ENCODE results near the gene CAD.
"Not testable (repeated sequence)": the region's sequence is repeated elsewhere in the genome, so short reads cannot be mapped to it uniquely, and the experiment has no call there.

CAD gene

GRCh38 chr2:27256855-27257454 is 39.8 kb downstream of the CAD start:
- no peak for DNase-seq (ENCODE audit: low read depth)

- no peak for DNase-seq (ENCODE audit: low read depth)
These were observed 40.9 kb downstream of the CAD start for GRCh38 chr2:27258051-27258450.

- DNase-seq (ENCODE audit: low read depth), result no peak
These were observed 44.2 kb downstream of the CAD start for GRCh38 chr2:27261241-27261925.

DNA sequence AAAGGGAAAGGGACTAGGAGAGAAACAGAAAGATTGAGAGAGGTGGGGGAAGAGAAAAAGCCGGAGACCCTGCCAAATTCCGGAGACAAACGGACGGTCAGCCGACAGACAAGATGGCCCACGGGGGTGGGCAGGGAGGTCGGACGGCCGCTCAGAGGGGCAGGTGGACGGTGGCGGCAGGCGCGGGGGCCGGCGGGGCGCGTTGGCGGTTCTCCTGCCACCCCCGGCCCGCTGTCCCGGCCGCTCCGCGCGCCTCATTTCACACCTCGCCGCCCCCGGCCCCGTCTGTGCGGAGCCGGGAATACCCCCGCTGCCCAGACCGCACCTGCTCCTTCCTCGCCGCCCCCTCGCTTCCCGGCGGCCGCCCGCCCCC is 44.7 kb downstream of the CAD start:
- no peak for DNase-seq (ENCODE audit: low read depth)

DNA sequence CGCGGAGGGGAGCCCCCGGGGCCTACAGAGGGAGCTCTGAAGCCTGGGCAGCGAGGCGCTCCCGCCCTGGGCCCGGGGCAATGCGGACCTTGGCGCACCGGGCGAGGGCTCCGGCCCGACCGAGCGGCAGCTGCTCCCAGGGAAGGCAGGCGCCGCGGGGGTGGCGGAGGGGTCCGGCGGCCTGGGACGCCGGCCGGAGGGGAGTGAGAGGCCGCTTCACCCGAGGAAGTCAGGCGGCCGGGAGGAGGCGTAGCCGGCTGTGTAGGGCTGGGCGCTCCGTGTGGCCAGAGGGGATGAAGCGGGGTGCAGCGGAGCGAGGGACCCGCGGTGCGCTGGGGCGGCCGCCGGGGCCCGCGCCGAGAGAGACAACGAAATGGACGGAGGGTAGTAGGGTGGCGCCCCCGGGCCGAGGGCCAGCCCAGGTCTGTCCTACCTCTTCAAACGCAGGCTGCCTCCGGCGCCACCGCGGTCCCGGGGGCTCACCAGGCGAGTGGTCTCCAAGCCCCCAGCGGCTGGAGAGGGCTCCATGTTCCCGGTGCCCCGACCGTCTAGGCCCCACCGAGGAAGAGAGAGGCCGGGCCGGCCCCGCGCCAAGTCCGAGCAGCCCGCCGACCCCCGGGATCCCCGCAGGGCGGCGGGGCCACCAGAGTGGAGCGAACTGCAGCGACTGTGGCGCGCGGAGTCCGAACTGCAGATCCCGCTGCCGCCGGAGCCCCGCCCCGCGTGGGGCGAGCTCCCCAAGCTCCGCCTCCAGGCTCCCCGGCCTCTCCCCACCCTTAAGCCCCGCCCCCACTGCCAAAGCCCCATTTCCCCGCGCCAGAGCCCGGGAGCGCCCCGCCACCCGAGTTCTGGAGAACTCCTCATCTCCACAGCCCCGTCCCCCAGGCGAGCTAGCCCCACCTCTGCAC is 45.5 kb downstream of the CAD start, which contains the start of gene SLC30A3:
Gene SLC30A3, minus strand, starts transcription at position 669 of the 908 bp plus-strand sequence. Its CDS starts 141 bp downstream, at position 528.
- DNase-seq (ENCODE audit: low read depth), result no peak

DNA sequence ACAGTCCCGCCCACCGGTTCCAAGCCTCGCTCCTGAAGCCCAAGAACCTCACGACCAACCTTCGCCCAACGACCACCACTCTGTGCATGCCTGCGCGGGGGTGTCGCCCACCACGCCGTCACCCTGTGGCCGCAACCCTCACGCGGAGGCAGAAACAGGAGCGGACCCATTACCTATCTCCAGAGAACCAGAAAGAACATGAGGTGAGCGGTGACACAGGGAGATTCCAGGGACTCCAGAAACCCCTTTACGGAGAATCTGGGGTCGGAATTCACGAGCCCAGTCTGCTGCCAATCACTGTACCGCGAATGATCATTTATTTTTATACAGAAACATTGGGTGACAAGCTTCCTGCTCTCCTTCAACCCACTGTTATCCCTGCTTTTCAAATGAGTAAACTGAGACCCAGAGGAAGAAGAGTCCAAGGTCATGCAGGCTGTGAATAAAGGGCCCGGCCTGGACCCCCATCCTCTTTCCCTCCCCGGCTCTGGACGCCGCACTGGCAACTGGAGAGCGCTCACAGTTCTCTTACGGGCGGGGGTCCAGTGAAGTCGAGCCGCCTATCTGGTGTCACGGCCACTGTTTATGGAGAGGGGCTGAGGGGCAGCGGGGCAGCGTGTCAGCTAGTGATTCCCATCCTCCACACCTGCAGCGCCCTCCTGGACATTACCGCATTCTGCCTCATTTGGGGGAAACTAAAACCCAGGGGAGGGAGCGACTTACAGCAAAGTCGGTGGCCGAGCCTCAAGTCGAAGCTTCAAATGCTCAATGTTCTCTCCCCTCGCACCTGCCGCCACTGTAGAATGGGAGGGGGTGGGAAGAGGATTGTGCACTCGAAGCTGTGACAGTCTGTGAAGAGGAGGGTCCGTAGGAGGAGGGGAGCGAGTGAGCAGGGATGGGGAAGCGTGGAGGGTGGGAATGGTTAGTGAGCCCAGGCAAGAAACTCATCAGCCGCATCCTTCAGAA is 46.4 kb downstream of the CAD start:
- no peak for DNase-seq (ENCODE audit: low read depth)

DNA sequence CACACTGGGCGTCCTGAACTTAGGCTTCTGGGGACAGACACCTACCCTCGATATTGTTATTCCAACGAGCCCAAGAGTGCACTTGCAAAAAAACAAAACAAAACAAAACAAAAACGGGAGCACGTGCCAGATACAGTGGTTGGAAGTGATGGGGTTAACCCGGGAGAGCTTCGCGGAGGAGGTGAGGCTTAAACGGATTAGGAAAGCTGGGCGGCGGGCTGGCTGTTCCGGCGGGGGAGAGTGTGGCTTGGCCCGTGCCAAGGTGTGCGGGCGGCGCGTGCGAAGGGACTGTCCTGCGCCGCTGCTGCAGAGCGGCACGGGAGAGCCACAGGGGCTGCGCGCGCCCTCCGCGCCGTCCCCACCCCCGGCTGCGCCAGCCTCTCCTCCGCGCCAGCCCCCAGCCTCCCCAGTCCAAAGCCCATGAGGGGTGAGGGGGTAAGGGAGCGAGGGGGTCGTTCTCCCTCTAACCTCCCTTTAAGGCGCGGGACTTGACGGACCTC is 47.1 kb downstream of the CAD start:
- no peak for DNase-seq (ENCODE audit: low read depth)

DNA sequence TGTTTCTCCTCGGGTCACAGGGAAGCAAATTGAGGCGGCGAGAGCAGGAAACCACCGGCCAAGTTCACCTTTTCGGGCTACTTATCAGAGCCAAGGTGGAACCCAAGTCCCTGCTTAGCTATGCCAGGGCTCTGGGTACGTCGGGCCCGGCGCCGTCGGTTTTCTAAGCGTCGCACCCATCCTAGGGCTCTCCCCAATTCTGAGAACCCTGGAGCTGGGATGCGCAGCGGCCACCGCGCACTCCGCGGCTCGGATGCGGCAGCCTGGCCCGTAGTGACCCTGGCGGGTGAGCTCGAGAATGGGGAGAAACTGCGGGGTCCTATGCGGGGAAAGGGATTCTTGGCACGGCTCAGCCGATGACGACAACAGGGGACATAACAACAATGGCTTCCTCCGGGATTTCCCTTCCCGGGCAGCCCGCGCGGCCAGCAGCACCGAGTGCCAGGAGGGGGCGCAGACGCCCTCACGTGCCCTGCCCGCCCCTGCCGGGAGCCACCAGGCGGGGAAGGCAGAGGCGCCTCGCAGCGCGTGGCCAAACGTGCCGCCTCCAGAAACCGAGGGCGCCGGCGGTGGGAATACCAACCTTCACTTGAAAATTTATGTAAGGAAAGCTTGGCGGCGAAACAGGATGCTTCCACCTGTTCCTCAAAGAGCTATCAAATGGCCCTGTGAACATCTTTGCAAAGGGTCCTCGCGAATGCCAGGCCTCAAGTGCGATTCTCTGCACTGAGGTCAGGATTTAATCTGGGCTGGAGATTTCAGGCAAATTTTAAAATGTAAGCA is 47.8 kb downstream of the CAD start:
- no peak for DNase-seq (ENCODE audit: low read depth)

GRCh38 chr2:27265536-27265870 is 48.3 kb downstream of the CAD start:
- DNase-seq (ENCODE audit: low read depth), result no peak

GRCh38 chr2:27268296-27268695 is 51.1 kb downstream of the CAD start:
- DNase-seq (ENCODE audit: low read depth), result not testable (repeated sequence)

- no peak for DNase-seq (ENCODE audit: low read depth)
These were observed 53.0 kb downstream of the CAD start for GRCh38 chr2:27270131-27270530.

GRCh38 chr2:27270670-27271069 is 53.5 kb downstream of the CAD start:
- DNase-seq (ENCODE audit: low read depth), result no peak

GRCh38 chr2:27271631-27272340 is 54.6 kb downstream of the CAD start:
- DNase-seq (ENCODE audit: low read depth), result no peak

GRCh38 chr2:27272537-27273522 is 55.7 kb downstream of the CAD start:
- DNase-seq (ENCODE audit: low read depth), result not testable (repeated sequence)

GRCh38 chr2:27275211-27276150 is 58.3 kb downstream of the CAD start, which contains the start of gene DNAJC5G:
Gene DNAJC5G (plus strand): TSS chr2:27275433. CDS start chr2:27276729, 1,296 bp downstream.
- no peak for DNase-seq (ENCODE audit: low read depth)

DNA sequence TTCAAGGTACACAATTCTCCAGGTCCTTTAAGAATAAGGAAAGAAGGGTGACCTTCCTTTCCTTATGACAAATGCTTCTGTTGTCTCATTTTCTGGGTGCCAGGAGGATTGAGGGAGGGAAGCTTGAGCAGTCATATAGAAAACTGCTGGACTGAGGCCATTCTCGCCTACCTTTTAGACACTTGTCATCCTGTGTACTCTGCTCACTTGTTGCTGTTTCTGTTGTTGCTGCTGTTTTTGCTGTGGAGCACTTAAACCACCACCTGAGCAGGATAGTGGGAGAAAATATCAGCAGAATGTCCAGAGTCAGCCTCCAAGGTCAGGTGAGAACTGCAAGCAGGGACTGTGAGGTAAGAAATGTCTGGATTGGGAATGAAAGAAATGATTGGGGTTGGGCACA is 60.8 kb downstream of the CAD start:
- DNase-seq (ENCODE audit: low read depth), result no peak

DNA sequence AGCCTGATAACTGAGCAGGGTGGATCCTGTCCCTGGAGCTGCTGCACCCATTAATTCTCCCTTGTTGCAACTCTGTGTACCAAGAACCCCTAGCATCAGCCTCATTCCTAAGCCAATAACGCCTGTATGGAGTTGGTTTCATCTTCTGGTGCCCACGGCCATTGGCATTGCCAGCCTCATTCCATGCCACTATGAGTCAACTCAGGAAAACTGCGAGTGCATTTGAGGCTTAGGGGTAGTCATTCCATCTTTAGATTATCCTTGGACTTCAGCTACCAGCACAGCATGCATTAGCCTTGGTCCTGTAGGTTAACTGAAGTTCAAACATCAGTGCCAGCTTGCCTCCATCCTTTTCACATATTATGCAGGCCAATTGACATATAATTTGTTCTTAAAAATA is 63.7 kb downstream of the CAD start:
- no peak for DNase-seq (ENCODE audit: low read depth)

DNA sequence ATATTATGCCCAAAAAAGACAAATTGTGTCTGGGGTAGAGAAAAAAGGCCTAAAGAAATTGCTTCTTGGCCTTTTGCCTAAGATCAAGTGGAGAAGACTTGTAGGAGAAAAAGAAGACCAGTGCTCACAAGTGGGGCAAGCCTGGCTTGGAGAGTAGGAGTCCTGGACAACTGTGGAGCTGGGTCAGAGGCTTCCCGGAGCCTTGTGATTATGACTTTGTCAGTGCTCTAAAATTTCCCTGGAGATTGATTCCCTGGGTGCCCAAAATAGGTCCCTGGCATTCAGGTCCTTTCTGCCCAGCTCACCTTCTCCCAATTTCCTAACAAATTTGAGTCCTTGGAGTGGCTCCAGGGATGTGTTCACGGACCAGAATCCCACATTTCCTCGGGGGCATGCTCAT is 64.3 kb downstream of the CAD start:
- DNase-seq (ENCODE audit: low read depth), result no peak
